ENCODE results near the gene LRG1.

LRG1 gene

GRCh38 chr19:4499318-4499717 is 40.5 kb downstream of the LRG1 start:
- peaks cover 29% of the 10 kb centered on the region for H3K36me3 ChIP-seq (replicated peaks; ENCODE audit: low read depth, low read length)
- H4K20me1 ChIP-seq (ENCODE audit: insufficient read depth, low read length): no peaks in the 10 kb centered on the region
- H3K4me3 ChIP-seq (ENCODE audit: low read length): no peak overlapping the region
- H3K27me3 ChIP-seq (ENCODE audit: low read depth, low read length): no peaks in the 10 kb centered on the region
- H3K27ac ChIP-seq (ENCODE audit: low read length): no peak overlapping the region
- no peaks in the 10 kb centered on the region for H3K79me2 ChIP-seq (ENCODE audit: low read length)
- TF ChIP-seq CTCF (IDR thresholded peaks at IDR 0.05; ENCODE audit: low read depth, low read length) (no peak), EZH2phosphoT487 (IDR thresholded peaks at IDR 0.05; ENCODE audit: low read depth) (no peak)
- no peak overlapping the region for H3K9ac ChIP-seq (ENCODE audit: low read length)
- no peaks in the 10 kb centered on the region for H3K9me3 ChIP-seq (ENCODE audit: insufficient read depth, low read length)
- H3K4me2 ChIP-seq (ENCODE audit: low read length): no peak overlapping the region
- no peak overlapping the region for H2AFZ ChIP-seq (ENCODE audit: low read depth, low read length)
- no peaks in the 10 kb centered on the region for H3K4me1 ChIP-seq (ENCODE audit: low read length)

GRCh38 chr19:4498694-4499093 is 41.1 kb downstream of the LRG1 start:
- Histone ChIP-seq H3K4me3 (ENCODE audit: low read length) (no peak overlapping the region), H3K4me1 (ENCODE audit: low read length) (no peaks in the 10 kb centered on the region), H3K79me2 (ENCODE audit: low read length) (no peaks in the 10 kb centered on the region), H3K27me3 (ENCODE audit: low read depth, low read length) (no peaks in the 10 kb centered on the region), H3K9ac (ENCODE audit: low read length) (no peak overlapping the region), H3K36me3 (replicated peaks; ENCODE audit: low read depth, low read length) (peaks cover 33% of the 10 kb centered on the region), H3K4me2 (ENCODE audit: low read length) (no peak overlapping the region), H4K20me1 (ENCODE audit: insufficient read depth, low read length) (no peaks in the 10 kb centered on the region), H2AFZ (ENCODE audit: low read depth, low read length) (no peak overlapping the region), H3K27ac (ENCODE audit: low read length) (no peak overlapping the region), H3K9me3 (ENCODE audit: insufficient read depth, low read length) (no peaks in the 10 kb centered on the region)
- no peak for TF ChIP-seq CTCF (IDR thresholded peaks at IDR 0.05; ENCODE audit: low read depth, low read length)
- TF ChIP-seq EZH2phosphoT487 (IDR thresholded peaks at IDR 0.05; ENCODE audit: low read depth): no peak

GRCh38 chr19:4497770-4498389 is 42.0 kb downstream of the LRG1 start:
- Histone ChIP-seq H4K20me1 (ENCODE audit: insufficient read depth, low read length) (no peaks in the 10 kb centered on the region), H3K27ac (ENCODE audit: low read length) (no peak overlapping the region), H3K4me3 (ENCODE audit: low read length) (no peak overlapping the region), H3K79me2 (ENCODE audit: low read length) (no peaks in the 10 kb centered on the region), H3K9ac (ENCODE audit: low read length) (no peak overlapping the region), H3K9me3 (ENCODE audit: insufficient read depth, low read length) (no peaks in the 10 kb centered on the region), H3K4me1 (ENCODE audit: low read length) (no peaks in the 10 kb centered on the region), H3K27me3 (ENCODE audit: low read depth, low read length) (no peaks in the 10 kb centered on the region), H3K36me3 (replicated peaks; ENCODE audit: low read depth, low read length) (peaks cover 40% of the 10 kb centered on the region), H3K4me2 (ENCODE audit: low read length) (no peak overlapping the region), H2AFZ (ENCODE audit: low read depth, low read length) (no peak overlapping the region)
- no peak for TF ChIP-seq CTCF (IDR thresholded peaks at IDR 0.05; ENCODE audit: low read depth, low read length)
- no peak for TF ChIP-seq EZH2phosphoT487 (IDR thresholded peaks at IDR 0.05; ENCODE audit: low read depth)

- Histone ChIP-seq H3K4me3 (ENCODE audit: low read length) (no peak overlapping the region), H3K9ac (ENCODE audit: low read length) (no peak overlapping the region), H3K27ac (ENCODE audit: low read length) (no peak overlapping the region), H4K20me1 (ENCODE audit: insufficient read depth, low read length) (no peaks in the 10 kb centered on the region), H3K36me3 (replicated peaks; ENCODE audit: low read depth, low read length) (peaks cover 53% of the 10 kb centered on the region), H3K9me3 (ENCODE audit: insufficient read depth, low read length) (no peaks in the 10 kb centered on the region), H3K79me2 (ENCODE audit: low read length) (no peaks in the 10 kb centered on the region), H3K27me3 (ENCODE audit: low read depth, low read length) (no peaks in the 10 kb centered on the region), H2AFZ (ENCODE audit: low read depth, low read length) (no peak overlapping the region), H3K4me2 (ENCODE audit: low read length) (no peak overlapping the region), H3K4me1 (ENCODE audit: low read length) (no peaks in the 10 kb centered on the region)
- no peak for TF ChIP-seq EZH2phosphoT487 (IDR thresholded peaks at IDR 0.05; ENCODE audit: low read depth)
- TF ChIP-seq CTCF (IDR thresholded peaks at IDR 0.05; ENCODE audit: low read depth, low read length): no peak
Measured at GRCh38 chr19:4496304-4496703, 43.5 kb downstream of the LRG1 start.

Data from OCI-LY3 (cell line).